Uterus (tissue), 2 donors: Measurements from ENCODE around the gene DHTKD1.
A peak's percentile ranks its signal among the peaks of the same experiment; 100 is the strongest.

ENCODE experiments used
- POLR2A ChIP-seq, 2 donors: fragments of 450-650 bp; IDR thresholded peaks; one replicate each; pipeline ENCODE4 v1.6.1; 2016; ENCODE audit warnings: antibody characterized with exemption in 2 of 2, mild to moderate bottlenecking in 1 of 2, moderate library complexity in 1 of 2
- TF ChIP-seq, protein P1 (sequence below), 4 experiments: fragments of 200-600 bp in 2 of 4; fragments of 450-650 bp in 2 of 4; sonication (generic) in 2 of 4; IDR thresholded peaks; one replicate each; pipeline ENCODE4 v1.5.1; 2016 to 2019; ENCODE audit warnings: antibody characterized with exemption in 4 of 4, mild to moderate bottlenecking in 2 of 4, moderate library complexity in 1 of 4

DNA sequence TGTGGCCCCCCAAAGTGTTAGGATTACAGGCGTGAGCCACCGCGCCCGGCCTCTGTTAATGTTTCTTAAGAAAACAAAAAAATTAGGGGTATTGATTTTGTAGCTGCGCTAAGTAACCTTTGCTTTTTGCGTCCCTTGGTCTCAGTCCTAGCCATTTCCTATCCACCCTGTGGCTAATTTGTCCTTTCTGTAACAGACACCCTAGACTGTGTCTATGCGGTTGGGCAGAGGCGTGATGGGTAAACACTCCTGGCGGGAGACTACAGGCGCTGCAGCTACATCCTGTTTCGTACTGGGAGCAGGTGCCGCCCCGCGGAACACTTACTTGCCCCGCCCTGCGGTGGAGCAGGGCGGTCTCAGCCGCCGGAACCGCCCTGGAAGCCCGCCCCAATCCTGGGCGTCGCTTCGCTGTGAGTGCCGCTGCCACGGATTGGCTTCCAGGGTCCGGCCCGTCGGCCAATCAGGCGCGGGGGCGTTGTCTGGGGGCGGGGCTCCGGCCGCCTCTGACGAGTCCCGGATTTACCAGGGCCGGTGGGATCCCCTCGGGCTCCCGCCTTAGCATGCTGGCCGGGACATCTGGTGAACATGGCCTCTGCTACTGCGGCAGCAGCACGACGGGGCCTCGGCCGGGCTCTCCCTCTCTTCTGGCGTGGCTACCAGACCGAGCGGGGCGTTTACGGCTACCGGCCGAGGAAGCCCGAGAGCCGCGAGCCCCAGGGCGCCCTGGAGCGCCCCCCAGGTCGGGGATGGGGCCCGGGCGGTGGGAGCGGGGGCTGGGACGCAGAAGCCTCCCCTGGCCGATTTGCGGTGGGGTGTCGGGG is at the start of gene DHTKD1:
- TF ChIP-seq, protein P1, sequence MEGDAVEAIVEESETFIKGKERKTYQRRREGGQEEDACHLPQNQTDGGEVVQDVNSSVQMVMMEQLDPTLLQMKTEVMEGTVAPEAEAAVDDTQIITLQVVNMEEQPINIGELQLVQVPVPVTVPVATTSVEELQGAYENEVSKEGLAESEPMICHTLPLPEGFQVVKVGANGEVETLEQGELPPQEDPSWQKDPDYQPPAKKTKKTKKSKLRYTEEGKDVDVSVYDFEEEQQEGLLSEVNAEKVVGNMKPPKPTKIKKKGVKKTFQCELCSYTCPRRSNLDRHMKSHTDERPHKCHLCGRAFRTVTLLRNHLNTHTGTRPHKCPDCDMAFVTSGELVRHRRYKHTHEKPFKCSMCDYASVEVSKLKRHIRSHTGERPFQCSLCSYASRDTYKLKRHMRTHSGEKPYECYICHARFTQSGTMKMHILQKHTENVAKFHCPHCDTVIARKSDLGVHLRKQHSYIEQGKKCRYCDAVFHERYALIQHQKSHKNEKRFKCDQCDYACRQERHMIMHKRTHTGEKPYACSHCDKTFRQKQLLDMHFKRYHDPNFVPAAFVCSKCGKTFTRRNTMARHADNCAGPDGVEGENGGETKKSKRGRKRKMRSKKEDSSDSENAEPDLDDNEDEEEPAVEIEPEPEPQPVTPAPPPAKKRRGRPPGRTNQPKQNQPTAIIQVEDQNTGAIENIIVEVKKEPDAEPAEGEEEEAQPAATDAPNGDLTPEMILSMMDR (IDR thresholded peaks at IDR 0.05), result peak in 3 of 4 experiments; percentile 59 to 74 (median 69)
- TF ChIP-seq POLR2A (IDR thresholded peaks at IDR 0.05), result peak; percentile 61 to 80
